ENCODE data around the gene LRP2.

LRP2 gene

DNA sequence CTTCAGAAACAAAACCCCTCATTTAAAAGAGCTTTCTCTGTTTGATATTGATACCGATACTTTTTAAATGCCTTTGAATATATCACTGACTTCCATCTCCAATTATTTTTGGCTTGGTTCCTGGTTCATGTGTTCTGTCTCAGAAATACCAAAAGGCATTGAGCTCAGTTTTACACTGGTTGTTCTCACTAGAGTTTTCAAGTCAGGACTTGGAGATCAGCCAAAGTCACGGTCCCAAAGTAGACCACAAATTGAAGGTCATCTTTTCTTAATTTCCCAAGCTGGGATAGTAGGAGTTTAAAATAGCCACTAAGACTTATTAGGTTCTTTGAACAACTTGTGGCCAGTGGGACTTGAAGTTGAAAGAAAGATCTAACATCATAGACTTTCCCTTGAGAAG lies 268.8 kb downstream of the LRP2 start:
- TF ChIP-seq EZH2 (IDR thresholded peaks at IDR 0.05; ENCODE audit: borderline replicate concordance, low read depth, low read length, severe bottlenecking), result no peak
- TF ChIP-seq, protein P1, sequence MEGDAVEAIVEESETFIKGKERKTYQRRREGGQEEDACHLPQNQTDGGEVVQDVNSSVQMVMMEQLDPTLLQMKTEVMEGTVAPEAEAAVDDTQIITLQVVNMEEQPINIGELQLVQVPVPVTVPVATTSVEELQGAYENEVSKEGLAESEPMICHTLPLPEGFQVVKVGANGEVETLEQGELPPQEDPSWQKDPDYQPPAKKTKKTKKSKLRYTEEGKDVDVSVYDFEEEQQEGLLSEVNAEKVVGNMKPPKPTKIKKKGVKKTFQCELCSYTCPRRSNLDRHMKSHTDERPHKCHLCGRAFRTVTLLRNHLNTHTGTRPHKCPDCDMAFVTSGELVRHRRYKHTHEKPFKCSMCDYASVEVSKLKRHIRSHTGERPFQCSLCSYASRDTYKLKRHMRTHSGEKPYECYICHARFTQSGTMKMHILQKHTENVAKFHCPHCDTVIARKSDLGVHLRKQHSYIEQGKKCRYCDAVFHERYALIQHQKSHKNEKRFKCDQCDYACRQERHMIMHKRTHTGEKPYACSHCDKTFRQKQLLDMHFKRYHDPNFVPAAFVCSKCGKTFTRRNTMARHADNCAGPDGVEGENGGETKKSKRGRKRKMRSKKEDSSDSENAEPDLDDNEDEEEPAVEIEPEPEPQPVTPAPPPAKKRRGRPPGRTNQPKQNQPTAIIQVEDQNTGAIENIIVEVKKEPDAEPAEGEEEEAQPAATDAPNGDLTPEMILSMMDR (IDR thresholded peaks at IDR 0.05; ENCODE audit: borderline replicate concordance, extremely low read depth, low read length, poor library complexity, severe bottlenecking), result no peak
- no peaks in the 10 kb centered on the region for H3K9me3 ChIP-seq (ENCODE audit: insufficient read depth, low read length, severe bottlenecking)
- H3K4me3 ChIP-seq (ENCODE audit: low read depth in 1 of 2, low read length in 2 of 2), result no peak overlapping the region
- no peak overlapping the region for H3K27ac ChIP-seq (ENCODE audit: low read length)
- ATAC-seq (ENCODE audit: insufficient read depth, low read depth), result no peak
- H3K79me2 ChIP-seq (ENCODE audit: insufficient read depth, low read length), result no peaks in the 10 kb centered on the region
- H3K4me1 ChIP-seq (ENCODE audit: insufficient read depth, low read length), result no peaks in the 10 kb centered on the region
- H3K4me2 ChIP-seq (ENCODE audit: insufficient read depth, low read length), result no peak overlapping the region
- no peak for DNase-seq
- H3K9ac ChIP-seq (ENCODE audit: low read depth, low read length), result no peak overlapping the region
- no peaks in the 10 kb centered on the region for H3K36me3 ChIP-seq (ENCODE audit: insufficient read depth, low read length)
- H3K27me3 ChIP-seq (ENCODE audit: insufficient read depth, low read length, poor library complexity), result peaks cover 10% of the 10 kb centered on the region
- no peaks in the 10 kb centered on the region for H4K20me1 ChIP-seq (ENCODE audit: insufficient read depth, low read length)
- no peak overlapping the region for H2AFZ ChIP-seq (ENCODE audit: low read depth, low read length)

DNA sequence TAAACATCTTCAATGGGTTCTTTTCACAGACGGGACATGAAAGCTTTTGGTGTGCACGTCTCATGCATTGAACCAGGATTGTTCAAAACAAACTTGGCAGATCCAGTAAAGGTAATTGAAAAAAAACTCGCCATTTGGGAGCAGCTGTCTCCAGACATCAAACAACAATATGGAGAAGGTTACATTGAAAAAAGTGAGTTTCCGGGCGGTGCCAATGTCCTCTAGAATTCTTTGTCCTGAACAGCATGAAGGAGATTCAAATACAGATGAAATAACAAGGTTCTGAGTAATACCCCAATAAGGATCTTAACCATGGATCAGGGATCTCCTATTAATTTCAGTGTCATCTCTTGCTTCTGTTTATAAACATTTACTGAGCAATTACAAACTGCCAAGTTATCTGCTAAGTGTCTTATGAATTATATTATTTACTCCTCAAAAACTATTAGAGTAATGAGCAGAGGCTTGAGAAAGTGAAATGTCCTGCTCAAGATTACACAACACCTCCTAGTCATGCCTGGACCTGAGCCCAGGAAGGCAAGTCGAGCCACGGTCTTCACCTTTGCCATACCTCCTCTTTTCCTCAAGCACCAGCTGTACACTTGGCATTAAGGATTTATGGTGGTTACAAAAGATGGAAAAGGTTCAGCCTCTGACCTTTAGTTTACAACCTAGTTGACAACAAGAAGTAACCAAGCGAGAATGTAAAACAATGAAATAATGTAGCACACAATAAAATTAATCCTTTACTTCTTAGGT lies 270.4 kb downstream of the LRP2 start:
- Histone ChIP-seq H4K20me1 (ENCODE audit: insufficient read depth, low read length) (no peaks in the 10 kb centered on the region), H3K36me3 (ENCODE audit: insufficient read depth, low read length) (no peaks in the 10 kb centered on the region), H3K4me1 (ENCODE audit: insufficient read depth, low read length) (no peaks in the 10 kb centered on the region), H2AFZ (ENCODE audit: low read depth, low read length) (no peak overlapping the region), H3K9ac (ENCODE audit: low read depth, low read length) (no peak overlapping the region), H3K27me3 (ENCODE audit: insufficient read depth, low read length, poor library complexity) (peaks cover 10% of the 10 kb centered on the region), H3K79me2 (ENCODE audit: insufficient read depth, low read length) (no peaks in the 10 kb centered on the region), H3K4me3 (ENCODE audit: low read depth in 1 of 2, low read length in 2 of 2) (no peak overlapping the region), H3K27ac (ENCODE audit: low read length) (no peak overlapping the region), H3K4me2 (ENCODE audit: insufficient read depth, low read length) (no peak overlapping the region), H3K9me3 (ENCODE audit: insufficient read depth, low read length, severe bottlenecking) (no peaks in the 10 kb centered on the region)
- DNase-seq (no peak), ATAC-seq (ENCODE audit: insufficient read depth, low read depth) (no peak)
- TF ChIP-seq, protein P1 (IDR thresholded peaks at IDR 0.05; ENCODE audit: borderline replicate concordance, extremely low read depth, low read length, poor library complexity, severe bottlenecking), result no peak
- TF ChIP-seq EZH2 (IDR thresholded peaks at IDR 0.05; ENCODE audit: borderline replicate concordance, low read depth, low read length, severe bottlenecking), result no peak

DNA sequence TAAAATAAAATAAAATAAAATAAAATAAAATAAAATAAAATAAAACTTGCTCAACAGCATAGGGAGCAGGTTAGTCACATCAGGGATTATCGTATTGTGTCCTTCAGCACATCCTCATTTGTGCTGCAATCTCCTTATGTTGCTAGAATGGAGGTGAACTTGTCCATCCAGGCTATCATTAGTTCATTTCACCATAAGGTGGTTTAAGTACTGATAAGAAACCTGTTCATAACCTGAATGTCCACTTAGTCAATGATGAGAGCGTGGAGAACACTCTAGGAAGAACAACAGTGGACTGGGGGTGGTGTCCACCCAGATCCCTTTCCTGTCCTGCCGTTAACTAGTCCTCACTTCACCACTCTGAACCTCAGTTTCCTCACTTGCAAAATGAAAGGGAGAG lies 271.1 kb downstream of the LRP2 start:
- Histone ChIP-seq H3K9me3 (ENCODE audit: insufficient read depth, low read length, severe bottlenecking) (no peaks in the 10 kb centered on the region), H3K36me3 (ENCODE audit: insufficient read depth, low read length) (no peaks in the 10 kb centered on the region), H3K4me2 (ENCODE audit: insufficient read depth, low read length) (no peak overlapping the region), H3K27me3 (ENCODE audit: insufficient read depth, low read length, poor library complexity) (peaks cover 10% of the 10 kb centered on the region), H2AFZ (ENCODE audit: low read depth, low read length) (no peak overlapping the region), H3K9ac (ENCODE audit: low read depth, low read length) (no peak overlapping the region), H3K4me3 (ENCODE audit: low read depth in 1 of 2, low read length in 2 of 2) (no peak overlapping the region), H3K79me2 (ENCODE audit: insufficient read depth, low read length) (no peaks in the 10 kb centered on the region), H3K4me1 (ENCODE audit: insufficient read depth, low read length) (no peaks in the 10 kb centered on the region), H3K27ac (ENCODE audit: low read length) (no peak overlapping the region), H4K20me1 (ENCODE audit: insufficient read depth, low read length) (no peaks in the 10 kb centered on the region)
- DNase-seq, result no peak
- TF ChIP-seq, protein P1 (IDR thresholded peaks at IDR 0.05; ENCODE audit: borderline replicate concordance, extremely low read depth, low read length, poor library complexity, severe bottlenecking), result no peak
- TF ChIP-seq EZH2 (IDR thresholded peaks at IDR 0.05; ENCODE audit: borderline replicate concordance, low read depth, low read length, severe bottlenecking), result no peak
- ATAC-seq (ENCODE audit: insufficient read depth, low read depth), result no peak

All from DND-41 (cell line).